ENCODE data around the gene LCA5. TPM values are rescaled to one million over a fixed set of nuclear protein-coding genes. Genes with fewer than 3 reads are reported as not detected.

The LCA5 gene
- total RNA-seq, 4 donors from 2014 or later: 0.37 to 2.2 (median 1.6) TPM; not detected in 1

DNA sequence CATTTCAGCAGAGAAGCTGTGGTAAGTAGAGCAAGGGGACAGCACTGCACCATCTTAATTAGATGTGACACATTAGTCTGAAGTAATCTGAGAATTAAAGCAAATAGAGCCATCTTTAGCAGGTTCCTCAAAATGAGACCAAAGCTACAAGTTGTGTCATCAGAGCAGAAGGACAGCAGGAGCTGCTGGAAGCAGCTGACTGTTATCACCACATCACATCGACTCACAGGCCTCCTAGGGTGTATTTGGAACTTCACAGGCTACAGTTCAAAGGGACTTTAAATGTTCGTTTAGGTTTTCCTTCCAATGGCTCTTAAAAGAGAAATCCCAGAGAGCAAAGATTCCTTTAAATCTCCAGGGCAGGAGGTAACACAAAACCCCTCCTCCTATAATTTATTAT lies 69.5 kb downstream of the LCA5 start:
- no peak for TF ChIP-seq EP300 (IDR thresholded peaks at IDR 0.05; ENCODE audit: low read depth)
- TF ChIP-seq CTCF (IDR thresholded peaks at IDR 0.05): no peak
- WGBS, 2 donors (ENCODE audit: low coverage in 1 of 2): 0 to 15% methylated on average over 1 to 2 of the region's 2 CpGs
- H3K9me3 ChIP-seq: no peaks in the 10 kb centered on the region
- H3K4me1 ChIP-seq: peaks cover 0 to 9% (median 0%) of the 10 kb centered on the region in 4 donors
- DNase-seq: no peak
- intact Hi-C loops (cut with DNase I; ENCODE audit: low total_unique reads): no loop called here
- H3K27ac ChIP-seq: no peak overlapping the region
- no peak overlapping the region for H3K4me3 ChIP-seq
- in situ Hi-C loops (cut with MboI; ENCODE audit: low pct_ligation_motif_present in 1 of 4, low pct_unique_long_range_greater_than_20kb in 1 of 4, low sequenced_read_pairs in 3 of 4): no loop called here
- no peaks in the 10 kb centered on the region for H3K36me3 ChIP-seq
- no peaks in the 10 kb centered on the region for H3K27me3 ChIP-seq

GRCh38 chr6:79466207-79466834 lies 70.9 kb downstream of the LCA5 start:
- no peaks in the 10 kb centered on the region for H3K27me3 ChIP-seq
- in situ Hi-C loops (cut with MboI; ENCODE audit: low pct_ligation_motif_present in 1 of 4, low pct_unique_long_range_greater_than_20kb in 1 of 4, low sequenced_read_pairs in 3 of 4) (no loop called here), intact Hi-C loops (cut with DNase I; ENCODE audit: low total_unique reads) (no loop called here)
- H3K27ac ChIP-seq: no peak overlapping the region
- no peak for TF ChIP-seq EP300 (IDR thresholded peaks at IDR 0.05; ENCODE audit: low read depth)
- peak; percentile 18 to 43 (median 29) for TF ChIP-seq CTCF (IDR thresholded peaks at IDR 0.05)
- WGBS, 2 donors (ENCODE audit: low coverage in 1 of 2): 22 to 25% methylated on average over 6 of the region's 6 CpGs
- H3K4me3 ChIP-seq: no peak overlapping the region
- H3K36me3 ChIP-seq: no peaks in the 10 kb centered on the region
- DNase-seq: no peak
- H3K4me1 ChIP-seq: peaks cover 0 to 9% (median 0%) of the 10 kb centered on the region in 4 donors
- no peaks in the 10 kb centered on the region for H3K9me3 ChIP-seq

DNA sequence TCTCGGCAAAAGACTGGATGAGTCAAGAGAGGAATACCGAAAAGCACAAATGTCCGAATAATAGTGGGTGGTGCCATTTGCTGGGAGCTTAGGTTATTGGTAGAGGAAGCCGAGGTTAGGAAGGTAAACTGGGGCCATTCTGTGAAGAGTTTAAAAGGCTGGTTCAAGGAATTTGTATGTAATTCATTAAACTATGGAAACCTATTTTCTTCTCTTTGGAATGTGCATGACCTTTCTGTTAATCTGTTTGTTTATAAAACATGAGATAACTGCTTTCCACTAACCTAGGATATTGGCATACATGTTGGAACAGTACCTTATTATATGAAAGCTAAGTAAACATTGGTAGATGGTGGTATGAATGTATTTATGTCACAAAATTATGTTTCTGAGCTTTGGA lies 71.8 kb downstream of the LCA5 start:
- Histone ChIP-seq H3K36me3 (no peaks in the 10 kb centered on the region), H3K4me1 (peaks cover 0 to 9% (median 0%) of the 10 kb centered on the region in 4 donors), H3K9me3 (no peaks in the 10 kb centered on the region), H3K27me3 (no peaks in the 10 kb centered on the region), H3K4me3 (no peak overlapping the region), H3K27ac (no peak overlapping the region)
- no peak for DNase-seq
- in situ Hi-C loops (cut with MboI; ENCODE audit: low pct_ligation_motif_present in 1 of 4, low pct_unique_long_range_greater_than_20kb in 1 of 4, low sequenced_read_pairs in 3 of 4): no loop called here
- TF ChIP-seq EP300 (IDR thresholded peaks at IDR 0.05; ENCODE audit: low read depth) (no peak), CTCF (IDR thresholded peaks at IDR 0.05) (no peak), POLR2A (IDR thresholded peaks at IDR 0.05) (no peak), POLR2AphosphoS5 (IDR thresholded peaks at IDR 0.05) (no peak)
- WGBS, 2 donors (ENCODE audit: low coverage in 1 of 2): 91 to 100% methylated on average over 2 to 4 of the region's 4 CpGs
- intact Hi-C loops (cut with DNase I; ENCODE audit: low total_unique reads): no loop called here

DNA sequence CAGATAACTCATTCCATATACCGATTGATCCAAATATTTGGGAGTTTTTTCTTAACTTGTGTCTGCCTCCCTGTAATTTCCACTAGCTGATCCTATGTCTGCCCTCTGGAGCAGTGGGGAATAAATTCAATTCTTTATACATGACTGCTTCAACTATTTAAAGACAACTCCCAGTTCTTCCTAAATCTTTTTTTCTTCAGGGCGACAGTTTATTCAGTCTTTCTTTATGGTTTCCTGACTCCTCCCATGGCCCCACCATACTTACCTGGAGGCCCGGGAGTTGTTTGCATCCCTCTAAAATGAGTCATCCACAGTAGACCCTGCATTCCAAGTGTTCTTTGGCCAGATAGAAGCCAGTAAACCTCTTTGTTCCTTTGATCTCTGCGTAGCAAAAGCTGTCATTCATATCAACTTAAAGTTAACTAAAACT lies 73.6 kb downstream of the LCA5 start:
- Histone ChIP-seq H3K9me3 (no peaks in the 10 kb centered on the region), H3K27ac (no peak overlapping the region), H3K36me3 (no peaks in the 10 kb centered on the region), H3K4me3 (no peak overlapping the region), H3K27me3 (no peaks in the 10 kb centered on the region), H3K4me1 (peaks cover 0 to 9% (median 0%) of the 10 kb centered on the region in 4 donors)
- intact Hi-C loops (cut with DNase I; ENCODE audit: low total_unique reads): no loop called here
- TF ChIP-seq EP300 (IDR thresholded peaks at IDR 0.05; ENCODE audit: low read depth) (no peak), POLR2A (IDR thresholded peaks at IDR 0.05) (no peak), POLR2AphosphoS5 (IDR thresholded peaks at IDR 0.05) (no peak), CTCF (IDR thresholded peaks at IDR 0.05) (no peak)
- DNase-seq: no peak
- WGBS, 2 donors (ENCODE audit: low coverage in 1 of 2): 43 to 44% methylated on average over 4 of the region's 4 CpGs
- in situ Hi-C loops (cut with MboI; ENCODE audit: low pct_ligation_motif_present in 1 of 4, low pct_unique_long_range_greater_than_20kb in 1 of 4, low sequenced_read_pairs in 3 of 4): no loop called here
